A549 treated with DMSO at 1 μM for 4 hours (cell line): ENCODE results near the gene OBSCN. TPM values are rescaled to one million over a fixed set of nuclear protein-coding genes. Genes with fewer than 3 reads are reported as not detected.

Experiments used
- total RNA-seq: library from RNA; stranded (reverse); fragments of 200-300 nt; extraction: Qiagen RNA extraction; gene quantifications from 5 replicates; pipeline ENCODE4 v1.2.3, GENCODE V29; 2022; ENCODE audit warnings: low read depth

Gene OBSCN, protein sequence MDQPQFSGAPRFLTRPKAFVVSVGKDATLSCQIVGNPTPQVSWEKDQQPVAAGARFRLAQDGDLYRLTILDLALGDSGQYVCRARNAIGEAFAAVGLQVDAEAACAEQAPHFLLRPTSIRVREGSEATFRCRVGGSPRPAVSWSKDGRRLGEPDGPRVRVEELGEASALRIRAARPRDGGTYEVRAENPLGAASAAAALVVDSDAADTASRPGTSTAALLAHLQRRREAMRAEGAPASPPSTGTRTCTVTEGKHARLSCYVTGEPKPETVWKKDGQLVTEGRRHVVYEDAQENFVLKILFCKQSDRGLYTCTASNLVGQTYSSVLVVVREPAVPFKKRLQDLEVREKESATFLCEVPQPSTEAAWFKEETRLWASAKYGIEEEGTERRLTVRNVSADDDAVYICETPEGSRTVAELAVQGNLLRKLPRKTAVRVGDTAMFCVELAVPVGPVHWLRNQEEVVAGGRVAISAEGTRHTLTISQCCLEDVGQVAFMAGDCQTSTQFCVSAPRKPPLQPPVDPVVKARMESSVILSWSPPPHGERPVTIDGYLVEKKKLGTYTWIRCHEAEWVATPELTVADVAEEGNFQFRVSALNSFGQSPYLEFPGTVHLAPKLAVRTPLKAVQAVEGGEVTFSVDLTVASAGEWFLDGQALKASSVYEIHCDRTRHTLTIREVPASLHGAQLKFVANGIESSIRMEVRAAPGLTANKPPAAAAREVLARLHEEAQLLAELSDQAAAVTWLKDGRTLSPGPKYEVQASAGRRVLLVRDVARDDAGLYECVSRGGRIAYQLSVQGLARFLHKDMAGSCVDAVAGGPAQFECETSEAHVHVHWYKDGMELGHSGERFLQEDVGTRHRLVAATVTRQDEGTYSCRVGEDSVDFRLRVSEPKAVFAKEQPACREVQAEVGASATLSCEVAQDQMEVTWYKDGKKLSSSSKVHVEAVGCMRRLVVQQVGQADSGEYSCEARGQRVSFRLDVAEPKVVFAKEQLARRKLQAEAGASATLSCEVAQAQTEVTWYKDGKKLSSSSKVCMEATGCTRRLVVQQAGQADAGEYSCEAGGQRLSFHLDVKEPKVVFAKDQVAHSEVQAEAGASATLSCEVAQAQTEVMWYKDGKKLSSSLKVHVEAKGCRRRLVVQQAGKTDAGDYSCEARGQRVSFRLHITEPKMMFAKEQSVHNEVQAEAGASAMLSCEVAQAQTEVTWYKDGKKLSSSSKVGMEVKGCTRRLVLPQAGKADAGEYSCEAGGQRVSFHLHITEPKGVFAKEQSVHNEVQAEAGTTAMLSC (N-terminal part only)
- total RNA-seq, result 3.9 to 6.4 TPM (median 5.8 TPM) in 5 replicates

GRCh38 chr1:228207851-228208821 lies at the start of gene OBSCN:
TSS of gene OBSCN (plus strand) at chr1:228208044. CDS start at chr1:228211784, 3,740 bp downstream.

GRCh38 chr1:228165372-228166169 lies 42.3 kb upstream of the OBSCN start, which contains the start of gene IBA57:
TSS of gene IBA57 (plus strand) at chr1:228165804. CDS start at chr1:228165817, 13 bp downstream.

DNA sequence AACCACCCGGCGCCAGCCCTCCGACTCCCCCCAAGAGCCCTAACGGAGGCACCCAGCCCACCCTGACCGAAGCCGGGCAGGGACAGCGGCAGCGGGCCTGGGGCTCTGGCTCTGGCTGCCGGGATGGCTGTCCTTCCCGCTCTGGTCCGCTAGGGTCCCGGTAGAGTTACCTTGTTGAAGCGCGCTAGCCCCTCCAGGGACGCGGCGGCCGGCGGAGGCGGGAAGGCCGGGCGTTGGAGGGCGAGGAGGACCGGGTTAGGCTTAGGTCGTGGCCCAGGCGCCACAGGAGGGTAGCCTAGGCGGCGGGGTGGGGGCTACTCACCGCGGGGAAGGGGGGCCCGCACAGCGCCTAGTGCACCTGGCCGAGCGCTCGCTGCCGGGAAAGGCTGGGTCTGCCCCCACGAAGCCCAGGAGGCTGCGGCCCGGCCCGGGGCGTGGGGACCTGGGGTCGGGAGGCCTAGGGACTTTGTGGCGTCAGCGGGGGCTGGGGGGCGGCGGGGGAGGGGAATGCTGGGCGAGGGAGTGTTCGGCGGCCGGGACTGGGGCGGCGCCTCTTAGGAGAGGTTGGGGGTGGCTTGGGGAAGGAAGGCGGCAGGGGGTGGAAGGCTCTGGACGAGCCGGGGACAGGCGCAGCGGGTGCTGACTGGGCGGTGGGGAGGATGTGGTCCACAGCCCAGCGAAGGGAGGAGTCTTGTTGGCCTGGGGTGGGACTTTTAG lies 208.5 kb downstream of the OBSCN start, which contains the start of gene TRIM17:
TRIM17 (minus strand) TSS at position 645 of the 717 bp plus-strand sequence. CDS start 1,789 bp downstream, outside the sequence.

Other genes with a start within 250 kb of the OBSCN start
- 0.02 to 0.05 TPM in 2 of 5 replicates, not detected in the others for gene WNT3A, start 201.0 kb upstream of the OBSCN start, total RNA-seq
- 376 to 456 TPM (median 431 TPM) in 5 replicates for gene ARF1, start 125.3 kb upstream of the OBSCN start, total RNA-seq
- gene C1orf35, start 104.7 kb upstream of the OBSCN start, total RNA-seq, result 26.5 to 37.1 TPM (median 34.0 TPM) in 5 replicates
- gene MRPL55, start 98.7 kb upstream of the OBSCN start, total RNA-seq, result 67.9 to 90.5 TPM (median 82.3 TPM) in 5 replicates
- gene GUK1, start 67.8 kb upstream of the OBSCN start, total RNA-seq, result 114 to 152 TPM (median 129 TPM) in 5 replicates
- 0.28 to 0.42 TPM (median 0.39 TPM) in 5 replicates for gene GJC2, start 58.1 kb upstream of the OBSCN start, total RNA-seq
- gene IBA57, start 42.2 kb upstream of the OBSCN start, total RNA-seq, result 4.9 to 7.5 TPM (median 5.7 TPM) in 5 replicates
- gene TRIM11, start 198.8 kb downstream of the OBSCN start, total RNA-seq, result 31.1 to 36.8 TPM (median 35.9 TPM) in 5 replicates
- gene TRIM17, start 208.8 kb downstream of the OBSCN start, total RNA-seq, result not detected in 5 replicates